ENCODE measurements around the gene PPM1N.

DNA sequence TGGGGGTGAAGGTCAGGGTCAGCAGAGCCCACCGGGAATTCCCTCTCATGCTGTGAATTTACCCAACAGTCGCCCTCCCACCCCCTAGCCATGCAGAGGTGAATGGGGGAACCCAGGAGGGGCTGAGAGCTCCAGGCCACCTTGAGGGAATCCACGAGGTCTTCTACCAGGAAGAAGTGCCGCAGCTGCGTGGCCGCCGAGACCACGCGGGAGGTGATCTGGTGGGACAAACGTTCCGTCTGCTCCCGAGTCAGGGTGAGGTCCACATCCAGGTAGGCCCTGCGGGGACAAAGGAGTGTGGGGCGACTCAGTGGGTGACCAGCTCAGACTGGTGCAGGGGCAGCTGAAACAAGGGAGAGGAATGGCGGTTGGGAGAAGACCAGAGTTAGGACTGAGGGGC lies 9.5 kb upstream of the PPM1N start:
- TF ChIP-seq CTCF (IDR thresholded peaks at IDR 0.05): no peak
- no peak for TF ChIP-seq POLR2A (IDR thresholded peaks at IDR 0.05)
